GM21786 (cell line): Measurements from ENCODE around the gene PPP1R1A.

Experiments
- ATAC-seq: cut with Tn5 transposase; IDR thresholded peaks from one replicate; pipeline ENCODE4 v1.9.1; 2021; ENCODE audit not compliant: unreplicated experiment

PPP1R1A gene, protein sequence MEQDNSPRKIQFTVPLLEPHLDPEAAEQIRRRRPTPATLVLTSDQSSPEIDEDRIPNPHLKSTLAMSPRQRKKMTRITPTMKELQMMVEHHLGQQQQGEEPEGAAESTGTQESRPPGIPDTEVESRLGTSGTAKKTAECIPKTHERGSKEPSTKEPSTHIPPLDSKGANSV

DNA sequence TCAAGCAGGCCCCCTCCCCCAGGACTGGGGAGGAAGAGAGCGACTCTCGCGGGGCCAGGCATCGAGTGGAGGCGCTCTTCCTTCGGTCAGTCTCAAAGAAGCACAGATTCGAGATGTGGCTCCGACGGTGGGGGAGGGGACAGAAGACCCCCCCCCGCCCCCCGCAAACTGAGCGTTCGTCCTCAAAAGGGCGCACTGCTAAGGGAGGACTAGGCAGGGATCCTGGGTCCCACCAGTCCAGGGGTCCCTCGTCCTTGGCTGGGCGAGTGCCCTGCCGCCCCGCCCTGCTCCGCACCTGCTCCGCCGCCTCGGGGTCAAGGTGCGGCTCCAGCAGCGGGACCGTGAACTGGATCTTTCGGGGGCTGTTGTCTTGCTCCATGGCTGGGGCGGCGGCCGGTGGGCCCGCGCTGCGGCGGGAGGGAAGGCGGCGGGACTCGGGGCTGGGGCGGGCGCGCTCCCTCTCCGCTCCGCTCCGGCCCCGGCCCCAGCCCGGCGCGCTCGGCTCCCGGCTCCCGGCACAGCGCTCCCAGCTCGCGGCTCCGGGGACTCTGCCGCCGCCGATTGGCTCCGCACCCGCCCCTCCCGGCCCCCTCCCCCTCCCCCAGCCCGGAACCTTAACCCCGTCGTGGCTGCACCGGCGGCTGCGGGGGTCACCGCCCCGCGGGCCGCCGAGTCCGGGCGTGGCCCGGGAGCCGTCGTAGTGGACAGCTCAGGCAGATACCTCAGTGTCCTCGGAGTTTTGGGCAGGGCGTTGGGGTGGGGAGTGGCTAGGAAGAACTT lies at the start of gene PPP1R1A:
TSS of gene PPP1R1A (minus strand) at position 550 of the 780 bp plus-strand sequence. CDS start at position 379, 171 bp downstream.
- no peak for ATAC-seq

GRCh38 chr12:54634795-54635194 lies 46.3 kb upstream of the PPP1R1A start, which contains the start of gene LACRT:
TSS of gene LACRT (minus strand) at chr12:54634895. CDS start at chr12:54634841, 54 bp downstream.
- no peak for ATAC-seq

GRCh38 chr12:54631988-54632728 lies 43.7 kb upstream of the PPP1R1A start:
- ATAC-seq, result no peak

- ATAC-seq, result no peak
Observed at GRCh38 chr12:54631551-54631950, 43.1 kb upstream of the PPP1R1A start.

DNA sequence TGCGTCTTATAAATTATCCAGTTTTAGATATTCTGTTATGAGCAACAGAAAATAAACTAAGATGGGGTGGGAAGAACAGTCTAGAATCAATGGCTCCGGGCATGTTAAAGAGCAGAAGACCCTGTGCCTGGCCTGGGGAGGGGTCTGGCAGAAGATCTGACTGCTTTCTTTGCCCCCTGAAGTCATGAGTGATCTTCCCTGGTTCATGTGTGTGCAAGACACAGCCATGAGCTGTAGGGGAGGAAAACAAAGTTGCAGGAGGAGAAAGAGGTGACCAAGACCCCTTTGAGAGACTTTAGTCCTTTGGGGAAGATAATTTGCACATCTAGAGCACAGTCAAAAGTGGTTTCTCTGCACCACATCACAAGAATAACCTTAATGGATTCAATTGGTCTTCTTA lies 41.5 kb upstream of the PPP1R1A start:
- no peak for ATAC-seq

DNA sequence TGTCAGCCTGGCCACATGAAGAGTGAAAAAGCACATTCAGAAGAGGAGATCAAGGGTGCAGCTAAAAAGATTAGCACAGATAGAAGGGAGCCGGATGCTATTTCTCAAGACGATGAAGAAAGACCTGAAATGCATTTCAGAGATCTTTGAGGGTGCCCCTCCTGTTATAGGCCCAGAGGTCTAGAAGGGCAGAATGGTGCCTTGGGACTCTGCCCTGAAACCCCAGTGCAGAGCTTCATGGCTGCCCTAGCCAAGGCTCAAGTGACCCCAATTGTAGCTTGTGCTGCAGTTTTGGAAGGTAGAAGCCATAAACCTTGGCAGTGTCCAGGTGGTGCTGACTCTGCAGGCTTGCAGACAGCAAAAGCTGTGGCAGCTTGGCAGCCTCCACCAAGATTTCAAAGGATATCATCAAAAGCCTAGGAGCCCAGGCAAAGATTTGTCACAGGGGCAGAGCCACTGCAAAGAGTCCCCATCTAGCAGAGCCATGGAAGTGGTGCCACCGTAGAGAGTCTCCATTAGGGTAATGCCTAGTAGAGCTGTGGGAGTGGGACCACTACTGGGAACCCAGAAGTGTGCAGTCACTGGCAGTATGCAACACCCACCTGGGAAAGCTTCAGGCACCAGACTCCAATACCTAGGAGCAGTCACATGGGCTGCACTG lies 39.9 kb upstream of the PPP1R1A start:
- ATAC-seq, result no peak

DNA sequence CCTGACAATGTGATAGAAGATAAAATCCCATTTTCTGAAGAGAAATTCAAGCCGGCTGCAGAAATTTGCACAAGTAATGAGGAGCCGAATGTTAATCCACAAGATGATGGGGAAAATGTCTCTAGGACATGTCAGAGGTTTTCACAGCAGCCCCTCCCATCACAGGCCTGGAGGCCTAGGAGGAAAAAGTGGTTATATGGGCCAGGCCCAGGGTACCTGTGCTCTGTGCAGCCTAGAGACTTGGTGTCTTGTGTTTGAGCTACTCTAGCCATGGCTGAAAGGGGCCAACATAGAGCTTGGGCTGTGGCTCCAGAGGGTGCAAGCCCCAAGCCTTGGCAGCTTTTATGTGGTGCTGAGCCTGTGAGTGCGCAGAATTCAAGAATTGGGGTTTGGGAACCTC lies 38.8 kb upstream of the PPP1R1A start:
- ATAC-seq, result no peak

DNA sequence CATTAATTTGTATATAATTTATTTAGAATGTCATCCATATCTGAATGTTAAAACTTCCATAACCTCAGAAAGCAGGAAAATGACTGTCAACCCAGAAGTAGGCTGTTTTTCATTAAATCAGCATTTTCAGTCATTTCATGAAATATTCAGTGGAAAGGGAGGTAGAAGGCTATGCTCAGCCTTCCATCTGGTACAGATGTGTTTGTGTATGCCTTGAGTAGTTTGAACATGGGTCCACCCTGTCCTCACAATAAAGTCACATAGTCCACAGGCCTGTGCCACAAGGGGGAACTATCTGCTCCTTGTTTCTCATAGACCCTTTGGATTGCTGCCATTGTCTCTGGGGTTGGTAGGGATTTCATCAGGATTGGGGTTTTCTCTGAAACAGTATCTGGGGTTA lies 37.1 kb upstream of the PPP1R1A start:
- ATAC-seq, result no peak

DNA sequence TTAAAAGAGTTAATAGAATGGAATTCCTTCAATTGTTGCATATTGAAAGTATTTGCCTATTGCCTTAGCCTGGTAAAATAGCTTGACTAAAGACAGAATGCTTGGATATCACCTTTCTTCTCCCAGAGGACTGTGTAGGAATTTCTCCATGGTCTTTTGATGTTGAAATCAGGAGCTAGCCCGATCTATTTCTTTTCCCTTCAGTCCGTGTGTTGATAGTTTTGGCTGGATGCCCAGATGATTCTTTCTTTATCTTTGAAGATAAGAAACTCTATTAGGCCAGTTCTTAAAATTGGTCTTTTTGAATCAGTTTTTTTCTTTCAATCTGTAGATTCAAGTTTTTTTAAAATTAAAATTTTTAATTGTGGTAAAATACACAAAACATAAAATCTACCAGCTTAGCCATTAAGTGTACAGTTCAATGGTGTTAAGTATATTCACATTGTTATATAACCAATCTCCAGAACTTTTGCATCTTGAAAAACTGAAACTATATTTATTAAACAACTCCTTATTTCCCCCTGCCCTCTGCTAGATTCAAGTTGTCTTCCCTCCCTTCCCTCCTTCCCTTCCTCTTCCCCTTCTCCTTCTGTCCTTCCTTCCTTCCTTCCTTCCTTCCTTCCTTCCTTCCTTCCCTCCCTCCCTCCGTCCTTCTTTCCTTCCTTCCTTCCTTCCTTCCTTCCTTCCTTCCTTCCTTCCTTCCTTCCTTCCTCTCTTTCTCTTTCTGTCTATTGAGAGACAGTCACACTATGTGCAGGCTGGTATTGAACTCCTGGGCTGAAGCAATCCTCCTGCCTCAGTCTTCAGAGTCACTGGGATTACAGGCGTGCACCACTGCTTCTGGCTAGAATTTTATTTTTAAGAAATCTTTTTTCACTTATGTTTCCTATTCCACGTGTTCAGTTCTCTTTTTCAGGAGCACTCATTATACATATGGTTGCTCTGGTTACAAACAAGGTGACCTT lies 36.1 kb upstream of the PPP1R1A start:
- ATAC-seq, result no peak

DNA sequence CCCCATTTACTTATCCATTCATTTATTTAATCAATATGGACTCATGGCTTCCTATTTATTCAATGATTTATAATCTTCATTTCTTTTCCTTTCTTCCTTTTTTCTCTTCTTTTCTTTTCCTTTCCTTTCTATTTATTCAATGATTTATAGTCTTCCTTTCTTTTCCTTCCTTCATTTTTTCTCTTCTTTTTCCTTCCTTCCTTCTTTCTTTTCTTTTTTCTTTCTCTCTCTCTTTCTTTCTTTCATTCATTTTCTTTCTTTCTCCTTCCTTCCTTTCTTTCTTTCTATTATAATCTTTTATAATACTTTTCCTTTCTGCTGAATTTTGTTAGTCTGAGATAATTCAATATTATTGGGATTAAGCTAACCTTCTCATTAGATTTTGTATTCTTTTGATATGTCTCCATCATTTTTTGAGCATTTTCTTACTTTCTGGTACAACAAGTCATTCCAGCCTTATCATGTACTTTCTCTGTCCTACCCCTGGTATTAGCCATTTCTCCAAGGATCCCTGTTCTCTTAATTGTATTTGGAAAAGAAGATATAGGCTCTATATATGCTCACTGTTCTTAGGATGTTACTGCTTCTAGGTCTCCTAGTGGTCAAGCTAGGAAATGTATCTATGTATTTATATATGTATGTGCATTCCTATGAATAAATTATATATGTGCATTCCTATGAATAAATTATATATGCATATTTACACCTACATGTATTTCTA lies 34.2 kb upstream of the PPP1R1A start:
- ATAC-seq, result no peak

DNA sequence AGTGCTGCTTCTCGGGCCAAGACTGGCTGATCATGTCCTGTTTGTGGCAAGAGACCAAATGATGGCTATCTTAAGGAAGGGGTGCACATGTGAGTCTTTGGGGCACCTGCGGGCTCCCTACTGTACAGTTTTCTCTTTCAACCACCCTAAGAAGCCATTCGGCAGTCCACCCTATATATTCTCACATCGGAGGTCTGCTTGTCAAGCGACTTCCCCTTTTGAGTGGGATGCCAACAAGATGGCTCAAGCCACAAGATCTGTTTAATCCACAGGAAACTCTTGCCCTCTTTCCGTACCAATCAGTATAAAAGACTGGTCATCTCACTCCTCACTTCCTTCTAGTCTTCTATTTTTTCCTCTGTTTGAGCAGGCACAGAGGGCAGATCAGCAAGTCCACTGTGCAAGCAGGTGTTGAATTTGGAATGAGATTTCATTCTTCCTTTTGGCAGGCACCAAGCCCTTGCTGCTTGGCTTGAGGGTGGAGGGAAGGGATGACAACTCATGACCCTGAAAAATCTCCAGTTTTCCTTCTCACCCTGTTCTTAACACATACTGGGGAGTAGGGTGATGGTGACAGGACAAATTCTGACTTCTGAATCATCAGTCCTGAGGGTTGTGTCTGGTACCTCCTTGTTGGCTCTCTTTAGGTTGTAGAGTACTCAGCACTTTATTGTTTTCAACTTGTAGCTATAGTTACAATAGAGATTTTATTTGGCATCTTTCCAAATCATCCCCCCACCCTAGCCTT lies 28.6 kb upstream of the PPP1R1A start:
- ATAC-seq, result no peak

DNA sequence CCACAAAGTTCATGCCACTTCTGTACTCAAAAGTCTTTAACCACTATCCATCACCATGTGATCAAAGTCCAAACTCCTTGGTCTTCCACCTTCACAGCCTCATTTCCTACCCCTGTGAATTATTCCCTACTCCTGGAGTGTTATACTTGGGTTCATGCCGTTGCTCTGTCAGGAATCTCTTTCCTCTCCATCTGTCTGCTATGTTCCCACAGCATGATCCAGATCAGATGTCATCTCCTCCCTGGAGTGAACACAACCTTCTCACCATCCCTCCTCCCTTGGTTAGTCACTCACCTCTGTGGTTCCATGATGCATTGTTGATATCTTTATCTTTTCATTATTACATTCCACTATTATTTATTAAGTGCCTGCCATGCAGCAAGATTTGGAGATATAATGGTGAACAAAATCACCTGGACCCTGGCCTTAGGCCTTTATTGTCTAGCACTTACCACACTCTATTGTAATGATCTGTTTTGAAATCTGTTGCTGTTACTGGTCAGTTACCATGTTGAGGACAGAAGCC lies 23.8 kb upstream of the PPP1R1A start:
- no peak for ATAC-seq

- ATAC-seq, result no peak
Observed at GRCh38 chr12:54611715-54612149, 23.3 kb upstream of the PPP1R1A start.

DNA sequence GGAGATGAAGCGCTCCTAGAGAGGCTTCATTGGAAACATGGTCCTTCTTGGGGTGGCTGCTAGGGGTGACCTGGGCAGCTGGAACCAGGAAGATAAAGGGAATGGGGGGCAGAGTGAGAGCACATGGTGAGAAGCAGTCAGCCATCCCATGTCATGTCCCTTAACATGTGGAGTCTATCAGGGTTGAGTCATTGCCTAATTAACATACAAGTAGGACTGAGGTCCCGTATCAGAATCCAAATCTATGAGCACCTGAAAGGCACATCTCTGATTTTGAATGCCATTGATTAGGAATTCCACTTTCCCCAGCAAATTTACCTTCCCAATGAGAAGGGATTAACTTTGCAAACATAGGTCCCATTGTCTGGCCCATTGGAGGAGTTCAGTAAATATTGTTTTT lies 20.3 kb upstream of the PPP1R1A start:
- ATAC-seq, result no peak

GRCh38 chr12:54608156-54608555 lies 19.7 kb upstream of the PPP1R1A start:
- ATAC-seq, result no peak

DNA sequence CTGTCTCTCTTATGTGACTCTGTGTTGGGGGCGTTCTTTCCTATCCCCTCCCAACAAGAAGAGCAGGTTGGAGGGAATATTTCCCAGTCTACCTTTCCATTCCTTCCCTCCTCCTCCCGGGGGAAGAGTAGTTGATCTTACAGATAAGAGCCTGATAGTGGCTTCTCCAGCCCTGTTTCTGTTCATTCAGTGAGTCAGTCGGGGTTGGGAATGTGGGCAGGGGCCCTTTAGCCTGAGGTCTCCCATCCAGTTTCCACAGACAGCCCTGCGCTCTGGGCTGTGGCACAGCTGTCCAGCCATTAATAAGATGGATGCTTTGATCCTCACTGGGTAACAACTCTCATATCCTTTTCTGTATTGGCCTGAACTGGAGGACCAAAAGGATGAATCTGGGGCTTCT lies 18.1 kb upstream of the PPP1R1A start:
- ATAC-seq, result no peak

- no peak for ATAC-seq
Observed at GRCh38 chr12:54605138-54605970, 16.9 kb upstream of the PPP1R1A start.

DNA sequence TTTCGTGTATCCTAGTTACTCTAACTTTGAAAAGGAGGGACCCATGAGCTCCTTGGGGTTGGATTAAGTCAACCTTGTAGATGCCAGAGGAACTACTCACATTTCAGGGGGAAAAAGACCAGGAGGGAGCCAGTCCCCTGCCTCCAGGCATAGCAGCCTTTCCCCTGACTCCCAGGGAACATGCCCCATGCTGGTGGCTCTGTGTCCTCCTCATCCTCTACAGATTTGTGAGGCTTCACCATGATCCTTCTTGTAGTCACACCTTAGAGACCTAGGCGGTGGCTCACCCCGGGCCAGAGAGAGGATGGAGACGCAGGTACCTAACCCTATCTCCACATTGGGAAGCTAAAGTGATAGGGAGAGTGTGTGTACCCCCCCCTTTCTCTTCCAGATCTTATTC lies 16.0 kb upstream of the PPP1R1A start:
- ATAC-seq, result no peak
